ENCODE results near the gene CLK1. TPM values are rescaled to one million over a fixed set of nuclear protein-coding genes. Genes with fewer than 3 reads are reported as not detected.

CLK1 gene
- total and polyA plus RNA-seq, 9 of the 15 experiments (the other 6 are each of a cell fraction or from before 2014, with no cell fraction given): 29.3 to 99.2 (median 47.0) TPM

- TF ChIP-seq REST (IDR thresholded peaks at IDR 0.05; ENCODE audit: borderline replicate concordance) (peak; percentile 53; the same call in 1 of the 2 replicates), REST (CRISPR knock-in tag; IDR thresholded peaks at IDR 0.05; ENCODE audit: low read depth) (no peak), E2F8 (IDR thresholded peaks at IDR 0.05; ENCODE audit: low read depth, partially characterized antibody) (peak; percentile 22), KDM5B (IDR thresholded peaks at IDR 0.05; ENCODE audit: insufficient replicate concordance, low read depth, low read length) (no peak), CTCF (IDR thresholded peaks at IDR 0.05 in 2 of 3, conservative IDR thresholded peaks at IDR 0.05 in 1 of 3; ENCODE audit: insufficient read depth in 2 of 3, low read depth in 1 of 3, low read length in 3 of 3) (peak; percentile 78 to 92 (median 89)), RB1 (IDR thresholded peaks at IDR 0.05; ENCODE audit: low read depth) (peak; percentile 14; the same call in 1 of the 2 replicates)
Measured at GRCh38 chr2:200901459-200902072, 37.1 kb upstream of the CLK1 start (continued).

All from K562 (cell line).